Measurements from ENCODE around the gene LSAMP. TPM values are rescaled to one million over a fixed set of nuclear protein-coding genes. Genes with fewer than 3 reads are reported as not detected.

LSAMP gene
- total RNA-seq, 4 donors from 2014 or later: 1.2 to 3.0 (median 1.8) TPM

GRCh38 chr3:116067326-116067725, 378.0 kb downstream of the LSAMP start:
- no peaks in the 10 kb centered on the region for H3K36me3 ChIP-seq
- H3K4me1 ChIP-seq: no peaks in the 10 kb centered on the region
- no peak for DNase-seq (ENCODE audit: extremely low spot score)
- H3K27me3 ChIP-seq: no peaks in the 10 kb centered on the region
- no peaks in the 10 kb centered on the region for H3K9me3 ChIP-seq
- 67% methylated on average over 4 of the region's 4 CpGs for WGBS
- no peak overlapping the region for H3K4me3 ChIP-seq
- TF ChIP-seq EP300 (IDR thresholded peaks at IDR 0.05): no peak
- TF ChIP-seq CTCF (IDR thresholded peaks at IDR 0.05): no peak
- TF ChIP-seq POLR2AphosphoS5 (IDR thresholded peaks at IDR 0.05): no peak
- TF ChIP-seq POLR2A (IDR thresholded peaks at IDR 0.05; ENCODE audit: low read depth): no peak
- intact Hi-C loops (cut with DNase I): no loop called here
- H3K27ac ChIP-seq (replicated peaks in 1 of 4): no peak overlapping the region

GRCh38 chr3:116065501-116065900, 379.8 kb downstream of the LSAMP start:
- no peak for TF ChIP-seq POLR2A (IDR thresholded peaks at IDR 0.05; ENCODE audit: low read depth)
- no peak for TF ChIP-seq CTCF (IDR thresholded peaks at IDR 0.05)
- no peak for TF ChIP-seq POLR2AphosphoS5 (IDR thresholded peaks at IDR 0.05)
- TF ChIP-seq EP300 (IDR thresholded peaks at IDR 0.05): no peak
- H3K27ac ChIP-seq (replicated peaks in 1 of 4): no peak overlapping the region
- intact Hi-C loops (cut with DNase I): no loop called here
- H3K27me3 ChIP-seq: no peaks in the 10 kb centered on the region
- H3K36me3 ChIP-seq: no peaks in the 10 kb centered on the region
- H3K4me1 ChIP-seq: no peaks in the 10 kb centered on the region
- WGBS: 70% methylated on average over 1 of the region's 1 CpG
- H3K9me3 ChIP-seq: no peaks in the 10 kb centered on the region
- no peak for DNase-seq (ENCODE audit: extremely low spot score)
- no peak overlapping the region for H3K4me3 ChIP-seq

GRCh38 chr3:116064646-116065045, 380.6 kb downstream of the LSAMP start:
- intact Hi-C loops (cut with DNase I): no loop called here
- 87% methylated on average over 1 of the region's 1 CpG for WGBS

GRCh38 chr3:116059421-116060096, 385.7 kb downstream of the LSAMP start:
- Histone ChIP-seq H3K4me3 (no peak overlapping the region), H3K27ac (replicated peaks in 1 of 4) (no peak overlapping the region), H3K9me3 (no peaks in the 10 kb centered on the region), H3K36me3 (no peaks in the 10 kb centered on the region), H3K4me1 (no peaks in the 10 kb centered on the region), H3K27me3 (no peaks in the 10 kb centered on the region)
- 81% methylated on average over 2 of the region's 2 CpGs for WGBS
- intact Hi-C loops (cut with DNase I): no loop called here
- no peak for TF ChIP-seq POLR2AphosphoS5 (IDR thresholded peaks at IDR 0.05)
- TF ChIP-seq CTCF (IDR thresholded peaks at IDR 0.05): no peak
- TF ChIP-seq POLR2A (IDR thresholded peaks at IDR 0.05; ENCODE audit: low read depth): no peak
- no peak for TF ChIP-seq EP300 (IDR thresholded peaks at IDR 0.05)
- DNase-seq (ENCODE audit: extremely low spot score): no peak

More at GRCh38 chr3:116064646-116065045, 380.6 kb downstream of the LSAMP start:
- H3K9me3 ChIP-seq: no peaks in the 10 kb centered on the region
- H3K4me1 ChIP-seq: no peaks in the 10 kb centered on the region
- no peak overlapping the region for H3K27ac ChIP-seq (replicated peaks in 1 of 4)
- no peak overlapping the region for H3K4me3 ChIP-seq
- no peak for DNase-seq (ENCODE audit: extremely low spot score)
- TF ChIP-seq CTCF (IDR thresholded peaks at IDR 0.05): no peak
- no peak for TF ChIP-seq POLR2AphosphoS5 (IDR thresholded peaks at IDR 0.05)
- no peak for TF ChIP-seq POLR2A (IDR thresholded peaks at IDR 0.05; ENCODE audit: low read depth)
- no peak for TF ChIP-seq EP300 (IDR thresholded peaks at IDR 0.05)
- H3K36me3 ChIP-seq: no peaks in the 10 kb centered on the region
- no peaks in the 10 kb centered on the region for H3K27me3 ChIP-seq

- no peak overlapping the region for H3K4me3 ChIP-seq
- intact Hi-C loops (cut with DNase I): no loop called here
- H3K27me3 ChIP-seq: no peaks in the 10 kb centered on the region
- no peaks in the 10 kb centered on the region for H3K4me1 ChIP-seq
- TF ChIP-seq CTCF (IDR thresholded peaks at IDR 0.05) (no peak), POLR2AphosphoS5 (IDR thresholded peaks at IDR 0.05) (no peak), EP300 (IDR thresholded peaks at IDR 0.05) (no peak), POLR2A (IDR thresholded peaks at IDR 0.05; ENCODE audit: low read depth) (no peak)
- H3K36me3 ChIP-seq: no peaks in the 10 kb centered on the region
- H3K9me3 ChIP-seq: no peaks in the 10 kb centered on the region
- 92% methylated on average over 2 of the region's 2 CpGs for WGBS
- H3K27ac ChIP-seq (replicated peaks in 1 of 4): no peak overlapping the region
- no peak for DNase-seq (ENCODE audit: extremely low spot score)
Measured at GRCh38 chr3:116058844-116059243, 386.4 kb downstream of the LSAMP start.

All from esophagus muscularis mucosa (tissue), 4 donors.